Measurements from ENCODE around the gene SLIT1.

The SLIT1 gene

DNA sequence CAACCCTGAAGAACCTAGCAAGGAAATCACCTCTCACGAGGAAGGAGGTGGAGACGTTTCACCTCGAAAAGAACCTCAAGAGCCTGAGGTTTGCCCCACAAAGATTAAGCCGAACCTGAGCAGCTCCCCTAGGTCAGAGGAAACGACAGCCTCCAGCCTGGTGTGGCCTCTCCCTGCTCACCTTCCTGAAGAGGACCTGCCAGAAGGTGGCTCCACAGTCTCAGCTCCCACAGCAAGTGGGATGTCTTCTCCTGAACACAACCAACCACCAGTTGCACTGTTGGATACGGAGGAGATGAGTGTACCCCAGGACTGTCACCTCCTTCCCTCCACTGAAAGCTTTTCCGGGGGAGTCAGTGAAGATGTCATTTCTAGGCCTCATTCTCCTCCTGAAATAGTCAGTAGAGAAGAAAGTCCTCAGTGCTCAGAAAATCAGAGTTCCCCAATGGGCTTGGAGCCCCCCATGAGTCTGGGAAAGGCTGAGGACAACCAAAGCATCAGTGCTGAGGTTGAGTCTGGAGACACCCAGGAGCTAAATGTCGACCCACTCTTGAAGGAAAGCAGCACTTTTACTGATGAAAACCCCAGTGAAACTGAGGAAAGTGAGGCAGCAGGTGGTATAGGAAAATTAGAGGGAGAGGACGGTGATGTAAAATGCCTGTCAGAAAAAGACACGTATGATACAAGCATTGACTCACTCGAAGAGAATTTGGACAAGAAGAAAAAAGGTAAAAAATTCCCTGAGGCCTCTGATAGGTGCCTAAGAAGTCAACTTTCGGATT lies 203.4 kb downstream of the SLIT1 start:
- no peak for DNase-seq (ENCODE audit: low read depth in 4 of 4, low spot score in 1 of 4)

DNA sequence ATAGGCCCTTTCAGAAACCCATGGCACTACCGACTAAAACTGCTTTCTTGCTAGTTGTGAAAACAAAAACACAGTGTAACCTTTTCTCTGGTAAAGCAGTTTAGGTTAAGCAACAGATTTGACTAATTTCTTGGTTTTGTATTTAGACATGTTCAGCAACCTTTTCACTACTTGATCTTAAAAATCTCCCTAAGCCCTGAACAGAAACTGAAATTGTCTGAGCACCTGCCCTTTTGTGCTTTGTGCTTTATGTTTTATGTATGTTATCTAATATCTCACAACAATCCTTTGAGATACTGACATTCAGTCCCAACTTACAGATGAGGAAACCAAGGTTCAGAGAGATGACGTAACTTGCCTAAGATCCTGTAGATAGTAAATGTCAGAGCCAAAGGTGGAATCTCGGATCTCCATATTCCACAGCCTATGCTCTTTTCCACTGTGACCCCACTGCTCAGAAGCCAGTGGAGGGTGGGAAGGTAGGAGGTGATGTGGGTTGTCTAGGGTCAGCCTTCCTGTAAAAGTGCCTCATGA lies 207.1 kb downstream of the SLIT1 start:
- DNase-seq (ENCODE audit: low read depth in 4 of 4, low spot score in 1 of 4) = no peak

- no peak for DNase-seq (ENCODE audit: low read depth in 4 of 4, low spot score in 1 of 4)
Measured at GRCh38 chr10:96975136-96975535, 210.6 kb downstream of the SLIT1 start.

- no peak for DNase-seq (ENCODE audit: low read depth in 4 of 4, low spot score in 1 of 4)
Measured at GRCh38 chr10:96973809-96974747, 211.7 kb downstream of the SLIT1 start.

- DNase-seq (ENCODE audit: low read depth in 4 of 4, low spot score in 1 of 4) = no peak
Measured at GRCh38 chr10:96972264-96972663, 213.5 kb downstream of the SLIT1 start.

DNA sequence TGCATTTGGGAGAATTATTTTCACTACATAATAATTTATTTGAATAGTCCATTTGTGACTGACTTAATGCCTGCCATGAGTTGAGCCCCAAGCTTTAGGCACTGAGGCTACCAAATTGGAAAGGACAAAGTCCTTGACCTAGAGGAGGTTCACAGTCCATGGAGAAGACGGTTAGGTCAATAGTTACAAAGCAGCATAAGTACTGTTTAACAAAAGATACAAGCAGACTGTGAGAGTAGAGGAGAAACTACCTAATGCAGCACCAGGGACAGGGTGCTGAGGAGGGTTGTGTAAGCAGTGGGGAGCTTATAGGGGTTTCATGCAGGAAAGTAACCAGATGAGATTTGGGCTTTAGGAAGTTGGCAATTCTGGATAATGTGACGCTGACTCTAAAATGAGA lies 214.4 kb downstream of the SLIT1 start:
- no peak for DNase-seq (ENCODE audit: low read depth in 4 of 4, low spot score in 1 of 4)

GRCh38 chr10:96968682-96969423 lies 216.9 kb downstream of the SLIT1 start:
- no peak for DNase-seq (ENCODE audit: low read depth in 4 of 4, low spot score in 1 of 4)

GRCh38 chr10:96967847-96968246 lies 217.9 kb downstream of the SLIT1 start:
- no peak for DNase-seq (ENCODE audit: low read depth in 4 of 4, low spot score in 1 of 4)

DNA sequence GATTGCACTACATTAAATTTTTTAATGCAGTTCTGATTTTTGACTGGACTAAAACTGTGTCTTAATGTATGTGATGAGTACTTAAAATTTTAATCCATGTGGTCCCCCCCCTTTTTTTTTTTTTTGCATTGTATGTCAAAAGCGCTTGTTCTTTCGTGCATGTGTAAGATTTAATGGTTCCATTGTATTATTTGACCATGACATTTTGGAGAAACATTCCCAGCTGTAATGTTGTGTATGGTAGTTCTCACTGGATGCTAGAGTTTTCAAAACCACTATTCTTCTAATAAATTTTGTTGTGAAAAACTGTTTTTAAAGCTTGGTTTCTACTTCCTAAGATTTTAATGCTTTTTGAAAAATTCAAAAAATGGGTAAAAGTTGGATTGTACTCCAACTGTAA lies 221.6 kb downstream of the SLIT1 start:
- no peak for DNase-seq (ENCODE audit: low read depth in 4 of 4, low spot score in 1 of 4)

GRCh38 chr10:96960872-96961271 lies 224.9 kb downstream of the SLIT1 start:
- DNase-seq (ENCODE audit: low read depth in 4 of 4, low spot score in 1 of 4) = no peak

DNA sequence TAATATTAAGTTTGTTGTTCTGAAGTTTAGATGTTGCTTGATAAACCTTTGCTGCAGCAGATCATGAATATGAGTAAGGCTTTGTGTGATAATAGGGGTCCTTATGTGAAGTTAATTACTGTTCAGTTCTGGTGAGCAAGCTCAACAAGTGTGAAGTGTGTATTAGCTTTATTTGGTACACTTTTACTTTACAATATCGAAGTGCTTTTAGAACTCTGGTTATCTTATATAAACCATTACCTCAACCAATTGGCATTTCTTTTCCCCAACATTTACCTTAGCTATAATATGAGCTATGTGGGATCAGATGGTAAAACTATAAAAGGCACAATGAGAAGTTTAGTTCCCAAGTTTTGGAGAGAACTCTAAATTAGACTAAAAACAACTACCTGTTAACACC lies 226.0 kb downstream of the SLIT1 start:
- no peak for DNase-seq (ENCODE audit: low read depth in 4 of 4, low spot score in 1 of 4)

DNA sequence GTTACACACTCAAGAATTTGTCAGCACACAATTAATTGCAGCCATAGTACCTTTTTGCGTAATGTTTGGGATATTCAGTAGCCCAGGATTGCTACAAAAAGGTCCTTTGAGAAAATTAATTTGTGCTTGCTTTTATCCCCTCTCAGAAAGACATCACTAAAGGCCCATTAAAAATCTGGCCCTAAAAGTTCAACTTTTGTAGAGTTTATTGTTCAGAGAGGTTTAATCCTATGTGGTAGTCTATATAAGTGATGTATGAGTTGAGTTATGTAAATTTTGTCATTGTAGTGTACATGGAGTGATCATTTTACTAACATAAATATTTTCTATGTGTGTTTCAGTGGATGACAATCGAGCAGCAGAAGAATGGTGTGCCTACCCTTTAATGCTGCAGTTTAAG lies 227.7 kb downstream of the SLIT1 start:
- no peak for DNase-seq (ENCODE audit: low read depth in 4 of 4, low spot score in 1 of 4)

GRCh38 chr10:96955794-96956193 lies 230.0 kb downstream of the SLIT1 start:
- no peak for DNase-seq (ENCODE audit: low read depth in 4 of 4, low spot score in 1 of 4)

- no peak for DNase-seq (ENCODE audit: low read depth in 4 of 4, low spot score in 1 of 4)
Measured at GRCh38 chr10:96951954-96952353, 233.8 kb downstream of the SLIT1 start.

GRCh38 chr10:96949039-96949683 lies 236.6 kb downstream of the SLIT1 start:
- no peak for DNase-seq (ENCODE audit: low read depth in 4 of 4, low spot score in 1 of 4)

Measured in stimulated activated CD4-positive, alpha-beta T cell treated with anti-CD3 and anti-CD28 coated beads, Interleukin-1b, Interleukin-23, amount 100 ng/mL, for 24 hours (primary cell).